Liver (tissue), 9 donors: ENCODE measurements around the gene C19orf47. TPM values are rescaled to one million over a fixed set of nuclear protein-coding genes. Genes with fewer than 3 reads are reported as not detected.

ENCODE experiments used
- DNase-seq: peaks from one replicate; pipeline ENCODE4 v3.0.0-alpha.2; 2017; ENCODE audit warnings: low spot score
- H3K27ac ChIP-seq, 2 donors: one replicate each; pipeline ENCODE4 v1.7.0; 2013; ENCODE audit warnings: inconsistent platforms in 2 of 2, low read length in 2 of 2, control low read depth in 1 of 2, low read depth in 1 of 2, mild to moderate bottlenecking in 1 of 2
- H3K27me3 ChIP-seq, 4 donors: one replicate each; pipeline versions ENCODE4 v1.6.1 to v1.7.0; 2013; ENCODE audit warnings: low read length in 3 of 4, inconsistent platforms in 1 of 4, mild to moderate bottlenecking in 1 of 4, moderate library complexity in 1 of 4; ENCODE audit not compliant: control insufficient read depth in 4 of 4, insufficient read depth in 4 of 4
- H3K36me3 ChIP-seq, 4 donors: one replicate each; pipeline versions ENCODE4 v1.6.1 to v1.7.0; 2013; ENCODE audit warnings: low read length in 3 of 4, mild to moderate bottlenecking in 3 of 4, low read depth in 1 of 4, moderate library complexity in 1 of 4; ENCODE audit not compliant: control insufficient read depth in 4 of 4, insufficient read depth in 3 of 4
- H3K4me1 ChIP-seq, 4 donors: one replicate each; pipeline versions ENCODE4 v1.6.1 to v1.7.0; 2013; ENCODE audit warnings: low read length in 3 of 4, mild to moderate bottlenecking in 3 of 4, moderate library complexity in 1 of 4; ENCODE audit not compliant: control insufficient read depth in 4 of 4, insufficient read depth in 4 of 4
- H3K4me3 ChIP-seq, 3 donors: one replicate each; pipeline versions ENCODE4 v1.6.1 to v1.7.0; 2013; ENCODE audit warnings: low read length in 3 of 3, control low read depth in 1 of 3, low read depth in 1 of 3, mild to moderate bottlenecking in 1 of 3
- H3K9ac ChIP-seq, 2 donors: one replicate each; pipeline ENCODE4 v1.7.0; 2013; ENCODE audit warnings: low read length in 2 of 2, mild to moderate bottlenecking in 2 of 2, moderate library complexity in 2 of 2, control low read depth in 1 of 2, low read depth in 1 of 2
- H3K9me3 ChIP-seq, 4 donors: one replicate each; pipeline versions ENCODE4 v1.6.1 to v1.7.0; 2013; ENCODE audit warnings: low read length in 3 of 4; ENCODE audit not compliant: control insufficient read depth in 4 of 4
- CTCF ChIP-seq: fragments of 150-350 bp; IDR thresholded peaks from 2 replicates; pipeline ENCODE4 v1.5.1; 2017; ENCODE audit warnings: improper control_type of control experiment, low read depth, low read length; ENCODE audit not compliant: missing input control
- EGR1 ChIP-seq, 2 donors: IDR thresholded peaks; 2 replicates each; pipeline ENCODE4 v1.6.1; 2016 to 2018; ENCODE audit warnings: antibody characterized with exemption in 2 of 2, low read depth in 2 of 2
- FOXA1 ChIP-seq: IDR thresholded peaks from 2 replicates; pipeline ENCODE4 v1.6.1; 2016; ENCODE audit warnings: antibody characterized with exemption
- FOXA2 ChIP-seq: IDR thresholded peaks from 2 replicates; pipeline ENCODE4 v1.6.1; 2016; ENCODE audit warnings: antibody characterized with exemption
- HNF4A ChIP-seq, 2 donors: conservative IDR thresholded peaks; 2 replicates each; pipeline ENCODE4 v1.6.1; 2016; ENCODE audit warnings: antibody characterized with exemption in 2 of 2, mild to moderate bottlenecking in 2 of 2
- HNF4G ChIP-seq: IDR thresholded peaks from 2 replicates; pipeline ENCODE4 v1.6.1; 2016; ENCODE audit warnings: antibody characterized with exemption
- JUND ChIP-seq, 2 donors: IDR thresholded peaks; 2 replicates each; pipeline ENCODE4 v1.6.1; 2016; ENCODE audit warnings: antibody characterized with exemption in 2 of 2
- MAX ChIP-seq: IDR thresholded peaks from 2 replicates; pipeline ENCODE4 v1.6.1; 2016; ENCODE audit warnings: antibody characterized with exemption
- NR2F2 ChIP-seq: IDR thresholded peaks from 2 replicates; pipeline ENCODE4 v1.6.1; 2016; ENCODE audit warnings: antibody characterized with exemption
- REST ChIP-seq: IDR thresholded peaks from 2 replicates; pipeline ENCODE4 v1.6.1; 2016; ENCODE audit warnings: antibody characterized with exemption, mild to moderate bottlenecking
- RXRA ChIP-seq, 2 donors: IDR thresholded peaks; 2 replicates each; pipeline ENCODE4 v1.6.1; 2017 to 2018; ENCODE audit warnings: antibody characterized with exemption in 2 of 2, mild to moderate bottlenecking in 1 of 2
- SP1 ChIP-seq: IDR thresholded peaks from 2 replicates; pipeline ENCODE4 v1.6.1; 2018; ENCODE audit warnings: antibody characterized with exemption, mild to moderate bottlenecking
- TAF1 ChIP-seq: conservative IDR thresholded peaks from 2 replicates; pipeline ENCODE4 v1.6.1; 2016; ENCODE audit warnings: antibody characterized with exemption, mild to moderate bottlenecking
- YY1 ChIP-seq: IDR thresholded peaks from 2 replicates; pipeline ENCODE4 v1.6.1; 2016; ENCODE audit warnings: antibody characterized with exemption, mild to moderate bottlenecking
- ZBTB33 ChIP-seq: IDR thresholded peaks from 2 replicates; pipeline ENCODE4 v1.6.1; 2016; ENCODE audit warnings: antibody characterized with exemption
- WGBS: extraction: QIAGEN DNeasy Blood & Tissue Kit; methylation state at CpG from one replicate; pipeline ENCODE4 v1.1.7; 2013; 5-methylcytosine and 5-hydroxymethylcytosine counted together
- polyA plus RNA-seq, 2 donors: library from polyadenylated mRNA; stranded (reverse) in 1 of 2; unstranded in 1 of 2; fragments of 200-250 nt in 1 of 2; fragments of >200 nt in 1 of 2; fragmentation: Nextera tagmentation in 1 of 2; extraction: Ambion mirVana in 1 of 2; gene quantifications; one replicate each; pipeline versions ENCODE4 v1.2.1 to v1.2.3, GENCODE V29; 2013 to 2015
- total RNA-seq, 2 donors: library from RNA; depleted of rRNA; stranded (reverse); fragments of >200 nt; gene quantifications; one replicate each; pipeline ENCODE4 v1.2.3, GENCODE V29; 2014
- donor health status: healthy.
- donor health status: healthy.
- donor health status: healthy.
- donor health status: healthy.
- donor health status: healthy.

Gene C19orf47
- total and polyA plus RNA-seq, 4 donors = 3.9 to 6.0 (median 5.0) TPM

GRCh38 chr19:40357640-40358039 is 9.4 kb upstream of the C19orf47 start:
- no peaks in the 10 kb centered on the region for H3K9me3 ChIP-seq
- TF ChIP-seq NR2F2 (no peak), TAF1 (no peak), FOXA2 (no peak), ZBTB33 (no peak), FOXA1 (no peak), MAX (no peak), RXRA (IDR thresholded peaks at IDR 0.05) (no peak), HNF4G (no peak), JUND (IDR thresholded peaks at IDR 0.05) (no peak), SP1 (no peak), YY1 (no peak), REST (no peak), EGR1 (IDR thresholded peaks at IDR 0.05; ENCODE audit: low read depth in 2 of 2) (no peak), HNF4A (conservative IDR thresholded peaks at IDR 0.05) (no peak)
- H3K27me3 ChIP-seq = no peaks in the 10 kb centered on the region
- H3K4me1 ChIP-seq = peaks cover 0 to 14% (median 3%) of the 10 kb centered on the region in 4 donors
- 84% methylated on average over 3 of the region's 3 CpGs for WGBS
- peak overlapping the region in 1 of 2 donors; percentile 37 for H3K27ac ChIP-seq
- no peak overlapping the region for H3K4me3 ChIP-seq
- DNase-seq = no peak
- H3K36me3 ChIP-seq = peaks cover 0 to 2% (median 0%) of the 10 kb centered on the region in 4 donors
- H3K9ac ChIP-seq = no peak overlapping the region

GRCh38 chr19:40356681-40357595 is 8.7 kb upstream of the C19orf47 start:
- TF ChIP-seq YY1 = no peak
- TF ChIP-seq MAX = no peak
- no peak for TF ChIP-seq RXRA (IDR thresholded peaks at IDR 0.05)
- no peak for TF ChIP-seq TAF1
- TF ChIP-seq NR2F2 = no peak
- no peak for TF ChIP-seq JUND (IDR thresholded peaks at IDR 0.05)
- no peak for TF ChIP-seq REST
- TF ChIP-seq HNF4A (conservative IDR thresholded peaks at IDR 0.05) = no peak
- TF ChIP-seq ZBTB33 = no peak
- TF ChIP-seq EGR1 (IDR thresholded peaks at IDR 0.05; ENCODE audit: low read depth in 2 of 2) = no peak
- no peak for TF ChIP-seq CTCF
- no peak for TF ChIP-seq FOXA2
- no peak for TF ChIP-seq FOXA1
- TF ChIP-seq HNF4G = no peak
- Histone ChIP-seq H3K27ac (no peak overlapping the region), H3K36me3 (peaks cover 0 to 2% (median 0%) of the 10 kb centered on the region in 4 donors), H3K27me3 (no peaks in the 10 kb centered on the region), H3K9ac (no peak overlapping the region), H3K4me1 (peaks cover 0 to 14% (median 3%) of the 10 kb centered on the region in 4 donors), H3K9me3 (no peaks in the 10 kb centered on the region), H3K4me3 (no peak overlapping the region)
- no peak for DNase-seq
- WGBS = 94% methylated on average over 6 of the region's 6 CpGs
